ENCODE data around the gene POP4.

DNA sequence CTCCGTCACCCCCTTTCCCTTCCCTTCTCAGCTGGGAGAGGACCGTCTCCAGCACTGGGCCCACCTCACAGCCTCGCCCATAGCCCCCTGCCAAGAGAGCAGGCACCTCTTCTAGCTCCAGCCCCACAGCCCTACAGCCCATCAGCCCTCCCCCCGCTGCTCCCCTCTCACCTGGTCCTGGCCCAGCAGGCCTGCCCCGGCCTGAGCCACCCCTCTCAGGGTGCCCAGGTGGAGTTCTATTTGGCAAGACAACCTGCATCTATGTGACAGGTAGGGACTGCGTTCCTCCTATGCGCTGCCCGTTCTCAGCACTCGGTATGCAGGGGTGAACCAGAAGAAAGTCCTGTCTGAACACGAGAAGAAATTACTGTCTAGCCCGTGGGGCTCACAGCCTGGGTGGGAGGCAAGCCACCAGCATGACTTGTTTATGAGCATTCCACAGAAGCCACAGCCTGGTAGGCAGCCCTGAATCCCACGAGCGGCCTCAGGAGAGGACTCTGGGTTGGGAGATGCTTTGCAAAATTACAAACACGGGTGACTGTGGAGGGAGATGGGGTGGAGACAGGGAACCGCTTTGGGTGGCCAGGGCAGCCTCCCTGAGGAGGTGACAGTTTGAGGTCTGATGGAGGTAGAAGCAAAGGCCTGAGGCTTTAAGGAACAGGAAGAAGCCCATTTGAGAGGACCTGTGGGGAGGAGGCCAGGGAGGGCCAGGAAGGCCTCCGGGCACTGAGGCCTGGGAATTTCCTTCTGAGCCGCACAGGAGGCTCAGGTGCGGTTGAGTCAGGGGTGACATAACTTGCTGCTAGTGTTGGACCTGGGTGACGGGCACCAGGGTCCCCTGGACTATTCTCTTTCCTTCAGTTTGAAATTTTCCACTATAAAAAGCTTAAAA lies 58.0 kb downstream of the POP4 start:
- no peak for TF ChIP-seq POLR2A (IDR thresholded peaks at IDR 0.05)
- TF ChIP-seq, protein P1, sequence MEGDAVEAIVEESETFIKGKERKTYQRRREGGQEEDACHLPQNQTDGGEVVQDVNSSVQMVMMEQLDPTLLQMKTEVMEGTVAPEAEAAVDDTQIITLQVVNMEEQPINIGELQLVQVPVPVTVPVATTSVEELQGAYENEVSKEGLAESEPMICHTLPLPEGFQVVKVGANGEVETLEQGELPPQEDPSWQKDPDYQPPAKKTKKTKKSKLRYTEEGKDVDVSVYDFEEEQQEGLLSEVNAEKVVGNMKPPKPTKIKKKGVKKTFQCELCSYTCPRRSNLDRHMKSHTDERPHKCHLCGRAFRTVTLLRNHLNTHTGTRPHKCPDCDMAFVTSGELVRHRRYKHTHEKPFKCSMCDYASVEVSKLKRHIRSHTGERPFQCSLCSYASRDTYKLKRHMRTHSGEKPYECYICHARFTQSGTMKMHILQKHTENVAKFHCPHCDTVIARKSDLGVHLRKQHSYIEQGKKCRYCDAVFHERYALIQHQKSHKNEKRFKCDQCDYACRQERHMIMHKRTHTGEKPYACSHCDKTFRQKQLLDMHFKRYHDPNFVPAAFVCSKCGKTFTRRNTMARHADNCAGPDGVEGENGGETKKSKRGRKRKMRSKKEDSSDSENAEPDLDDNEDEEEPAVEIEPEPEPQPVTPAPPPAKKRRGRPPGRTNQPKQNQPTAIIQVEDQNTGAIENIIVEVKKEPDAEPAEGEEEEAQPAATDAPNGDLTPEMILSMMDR (IDR thresholded peaks at IDR 0.05 in 4 of 5, conservative IDR thresholded peaks at IDR 0.05 in 1 of 5) = no peak
